DOHH2 (cell line): Measurements from ENCODE around the gene SLC43A2.
A peak's percentile ranks its signal among the peaks of the same experiment; 100 is the strongest.

Experiments
- H3F3A ChIP-seq: fragments of 200-600 bp; sonication (generic), shearing (Covaris generic); 2 replicates; pipeline ENCODE4 v1.6.0; 2016; ENCODE audit warnings: antibody characterized with exemption, mild to moderate bottlenecking; ENCODE audit not compliant: control insufficient read depth, insufficient read depth
- H3K27ac ChIP-seq: fragments of 200-600 bp; sonication (generic); 2 replicates; pipeline ENCODE4 v1.5.1; 2014; ENCODE audit warnings: low read depth, mild to moderate bottlenecking, low read length, moderate library complexity
- H3K27me3 ChIP-seq: fragments of 200-600 bp; sonication (generic); 2 replicates; pipeline ENCODE4 v1.6.1; 2014; ENCODE audit warnings: mild to moderate bottlenecking, low read length, mixed read lengths; ENCODE audit not compliant: control insufficient read depth
- H3K36me3 ChIP-seq: fragments of 200-600 bp; sonication (generic); 2 replicates; pipeline ENCODE4 v1.6.1; 2014; ENCODE audit warnings: mild to moderate bottlenecking, low read length, moderate library complexity, mixed read lengths; ENCODE audit not compliant: control insufficient read depth
- H3K4me1 ChIP-seq: fragments of 200-600 bp; sonication (generic); 2 replicates; pipeline ENCODE4 v1.6.1; 2014; ENCODE audit warnings: mild to moderate bottlenecking, low read length, mixed read lengths; ENCODE audit not compliant: control insufficient read depth
- H3K4me2 ChIP-seq: fragments of 200-600 bp; sonication (generic); 2 replicates; pipeline ENCODE4 v1.6.0; 2014; ENCODE audit warnings: mild to moderate bottlenecking, low read length, moderate library complexity
- H3K4me3 ChIP-seq: fragments of 200-600 bp; sonication (generic); 2 replicates; pipeline ENCODE4 v1.5.1; 2014; ENCODE audit warnings: mild to moderate bottlenecking, low read length, mixed read lengths
- H3K79me2 ChIP-seq: fragments of 200-600 bp; sonication (generic); 2 replicates; pipeline ENCODE4 v1.6.1; 2014; ENCODE audit warnings: mild to moderate bottlenecking, low read length, mixed read lengths; ENCODE audit not compliant: control insufficient read depth
- H3K9me2 ChIP-seq: fragments of 200-600 bp; sonication (generic); replicated peaks from 2 replicates; pipeline ENCODE4 v1.6.1; 2014; ENCODE audit warnings: mild to moderate bottlenecking, low read length, mixed read lengths; ENCODE audit not compliant: control insufficient read depth
- H3K9me3 ChIP-seq: fragments of 200-600 bp; sonication (generic); 2 replicates; pipeline ENCODE4 v1.6.1; 2014; ENCODE audit warnings: antibody characterized with exemption, low read length, mixed read lengths; ENCODE audit not compliant: control insufficient read depth, insufficient read depth
- H4K20me1 ChIP-seq: fragments of 200-600 bp; sonication (generic); 2 replicates; pipeline ENCODE4 v1.6.0; 2014; ENCODE audit warnings: low read depth, mild to moderate bottlenecking, antibody characterized with exemption, low read length, moderate library complexity; ENCODE audit not compliant: control insufficient read depth, insufficient read depth
- CTCF ChIP-seq: fragments of 200-600 bp; sonication (generic); IDR thresholded peaks from one replicate; pipeline ENCODE4 v1.5.1; 2014; ENCODE audit warnings: antibody characterized with exemption, mild to moderate bottlenecking, low read depth, low read length; ENCODE audit not compliant: poor library complexity, severe bottlenecking
- EZH2phosphoT487 ChIP-seq: fragments of 200-600 bp; sonication (generic); IDR thresholded peaks from 2 replicates; pipeline ENCODE4 v1.6.1; 2017; ENCODE audit warnings: borderline replicate concordance, mild to moderate bottlenecking, antibody characterized with exemption, low read length, moderate library complexity, mixed read lengths

The SLC43A2 gene

GRCh38 chr17:1628856-1629503 is 346 bp upstream of the SLC43A2 start:
- H3K9me2 ChIP-seq, result no peaks in the 10 kb centered on the region
- TF ChIP-seq EZH2phosphoT487 (no peak), CTCF (peak; percentile 62)
- H3K36me3 ChIP-seq, result peaks cover 43% of the 10 kb centered on the region

GRCh38 chr17:1627182-1627981 is 1.3 kb downstream of the SLC43A2 start:
- peak overlapping the region; percentile 85 for H3K4me2 ChIP-seq
- H3K4me3 ChIP-seq, result peak overlapping the region; percentile 94
- peaks cover 18% of the 10 kb centered on the region for H3F3A ChIP-seq
- peaks cover 55% of the 10 kb centered on the region for H3K4me1 ChIP-seq
- no peaks in the 10 kb centered on the region for H4K20me1 ChIP-seq
- H3K27ac ChIP-seq, result peak overlapping the region; percentile 92
- H3K9me3 ChIP-seq, result no peaks in the 10 kb centered on the region
- H3K79me2 ChIP-seq, result peaks cover 60% of the 10 kb centered on the region
- TF ChIP-seq CTCF (no peak), EZH2phosphoT487 (no peak)
- peaks cover 53% of the 10 kb centered on the region for H3K36me3 ChIP-seq
- H3K9me2 ChIP-seq, result no peaks in the 10 kb centered on the region
- no peaks in the 10 kb centered on the region for H3K27me3 ChIP-seq

More at GRCh38 chr17:1628856-1629503, 346 bp upstream of the SLC43A2 start:
- H3K9me3 ChIP-seq, result no peaks in the 10 kb centered on the region
- H4K20me1 ChIP-seq, result no peaks in the 10 kb centered on the region
- H3K4me3 ChIP-seq, result peak overlapping the region; percentile 94
- H3F3A ChIP-seq, result peaks cover 26% of the 10 kb centered on the region
- peaks cover 57% of the 10 kb centered on the region for H3K4me1 ChIP-seq
- H3K27me3 ChIP-seq, result no peaks in the 10 kb centered on the region
- peak overlapping the region; percentile 85 for H3K4me2 ChIP-seq
- H3K27ac ChIP-seq, result peak overlapping the region; percentile 92
- H3K79me2 ChIP-seq, result peaks cover 48% of the 10 kb centered on the region

GRCh38 chr17:1626333-1626732 is 2.3 kb downstream of the SLC43A2 start:
- no peaks in the 10 kb centered on the region for H3K9me2 ChIP-seq
- peaks cover 59% of the 10 kb centered on the region for H3K36me3 ChIP-seq
- H3K4me1 ChIP-seq, result peaks cover 47% of the 10 kb centered on the region
- TF ChIP-seq EZH2phosphoT487 (no peak), CTCF (no peak)
- no peaks in the 10 kb centered on the region for H3K27me3 ChIP-seq
- H3K27ac ChIP-seq, result peak overlapping the region; percentile 92
- no peaks in the 10 kb centered on the region for H4K20me1 ChIP-seq
- peak overlapping the region; percentile 94 for H3K4me3 ChIP-seq
- H3K79me2 ChIP-seq, result peaks cover 68% of the 10 kb centered on the region
- H3F3A ChIP-seq, result peaks cover 11% of the 10 kb centered on the region
- no peaks in the 10 kb centered on the region for H3K9me3 ChIP-seq
- peak overlapping the region; percentile 85 for H3K4me2 ChIP-seq
